Nephron (organoid): ENCODE results near the gene CASP8AP2.
A peak's percentile ranks its signal among the peaks of the same experiment; 100 is the strongest.
"Not testable (repeated sequence)": the region's sequence is repeated elsewhere in the genome, so short reads cannot be mapped to it uniquely, and the experiment has no call there.

Source experiments
- H3K27ac Mint-ChIP-seq, 3 experiments: 2 replicates each; pipeline ENCODE4 v1.8.0; 2020; ENCODE audit warnings: mixed read lengths in 3 of 3, mild to moderate bottlenecking in 2 of 3, moderate library complexity in 1 of 3
- H3K27me3 Mint-ChIP-seq: 2 replicates; pipeline ENCODE4 v1.8.0; 2021; ENCODE audit warnings: low read depth, mild to moderate bottlenecking, moderate library complexity, mixed read lengths
- H3K36me3 Mint-ChIP-seq: 2 replicates; pipeline ENCODE4 v1.8.0; 2020; ENCODE audit warnings: low read depth, mixed read lengths
- H3K4me1 Mint-ChIP-seq: 2 replicates; pipeline ENCODE4 v1.8.0; 2020; ENCODE audit warnings: mixed read lengths
- H3K4me3 Mint-ChIP-seq, 3 experiments: 2 replicates each; pipeline ENCODE4 v1.8.0; 2020; ENCODE audit warnings: mild to moderate bottlenecking in 3 of 3, mixed read lengths in 3 of 3, moderate library complexity in 2 of 3
- H3K9me3 Mint-ChIP-seq: 2 replicates; pipeline ENCODE4 v1.8.0; 2020; ENCODE audit warnings: mixed read lengths
- TF ChIP-seq, protein P1 (sequence below), 3 experiments: fragments of 200-600 bp; sonication (generic); IDR thresholded peaks; one replicate each; pipeline ENCODE4 v1.5.0; 2021; ENCODE audit warnings: antibody characterized with exemption in 3 of 3; ENCODE audit not compliant: unreplicated experiment in 3 of 3

CASP8AP2 gene

DNA sequence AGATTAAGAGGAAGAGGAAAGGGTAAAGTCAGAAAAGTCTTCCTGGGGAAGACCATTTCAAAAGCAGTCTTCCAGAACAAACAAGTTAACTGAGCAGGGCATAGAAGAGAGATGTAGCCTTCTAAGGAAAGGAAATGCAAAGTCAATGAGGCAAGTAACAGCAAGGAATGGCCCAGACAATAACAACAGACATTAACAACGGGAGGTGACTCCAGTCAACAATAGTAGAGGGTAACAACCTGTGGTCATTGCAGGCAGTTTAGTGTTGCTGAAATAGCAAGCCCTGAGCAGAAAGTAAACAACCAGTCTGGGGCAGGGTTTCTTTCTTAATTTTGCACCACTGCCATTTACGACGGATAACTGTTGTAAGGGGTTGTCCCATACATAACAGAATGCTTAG, 12.2 kb upstream of the CASP8AP2 start:
- TF ChIP-seq, protein P1, sequence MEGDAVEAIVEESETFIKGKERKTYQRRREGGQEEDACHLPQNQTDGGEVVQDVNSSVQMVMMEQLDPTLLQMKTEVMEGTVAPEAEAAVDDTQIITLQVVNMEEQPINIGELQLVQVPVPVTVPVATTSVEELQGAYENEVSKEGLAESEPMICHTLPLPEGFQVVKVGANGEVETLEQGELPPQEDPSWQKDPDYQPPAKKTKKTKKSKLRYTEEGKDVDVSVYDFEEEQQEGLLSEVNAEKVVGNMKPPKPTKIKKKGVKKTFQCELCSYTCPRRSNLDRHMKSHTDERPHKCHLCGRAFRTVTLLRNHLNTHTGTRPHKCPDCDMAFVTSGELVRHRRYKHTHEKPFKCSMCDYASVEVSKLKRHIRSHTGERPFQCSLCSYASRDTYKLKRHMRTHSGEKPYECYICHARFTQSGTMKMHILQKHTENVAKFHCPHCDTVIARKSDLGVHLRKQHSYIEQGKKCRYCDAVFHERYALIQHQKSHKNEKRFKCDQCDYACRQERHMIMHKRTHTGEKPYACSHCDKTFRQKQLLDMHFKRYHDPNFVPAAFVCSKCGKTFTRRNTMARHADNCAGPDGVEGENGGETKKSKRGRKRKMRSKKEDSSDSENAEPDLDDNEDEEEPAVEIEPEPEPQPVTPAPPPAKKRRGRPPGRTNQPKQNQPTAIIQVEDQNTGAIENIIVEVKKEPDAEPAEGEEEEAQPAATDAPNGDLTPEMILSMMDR (IDR thresholded peaks at IDR 0.05; ENCODE audit: unreplicated experiment in 3 of 3): no peak
- H3K4me1 Mint-ChIP-seq: peaks cover 33% of the 10 kb centered on the region
- peak overlapping the region; percentile 76 to 88 (median 86) for H3K4me3 Mint-ChIP-seq
- H3K27me3 Mint-ChIP-seq: no peaks in the 10 kb centered on the region
- peak overlapping the region; percentile 15 to 63 (median 47) for H3K27ac Mint-ChIP-seq
- no peaks in the 10 kb centered on the region for H3K9me3 Mint-ChIP-seq
- no peaks in the 10 kb centered on the region for H3K36me3 Mint-ChIP-seq

DNA sequence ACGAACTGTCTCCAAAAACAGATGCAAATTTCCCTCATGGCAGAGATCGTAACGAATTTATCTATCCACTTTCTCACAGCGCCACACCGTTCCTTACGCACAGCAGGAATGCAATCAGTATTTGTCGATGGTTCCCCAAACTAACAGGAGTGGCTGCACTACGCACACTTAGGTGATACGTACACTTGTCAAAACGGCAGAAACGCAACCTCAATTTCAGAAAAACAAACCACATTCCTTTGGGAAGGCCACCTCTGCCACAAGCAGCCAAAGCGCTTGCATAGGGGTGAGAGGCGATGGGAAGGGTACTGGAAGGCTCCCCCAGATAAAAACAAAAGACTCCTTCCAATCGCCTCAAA, 10.7 kb upstream of the CASP8AP2 start:
- Mint-ChIP-seq H3K9me3 (no peaks in the 10 kb centered on the region), H3K27me3 (no peaks in the 10 kb centered on the region), H3K36me3 (no peaks in the 10 kb centered on the region), H3K4me3 (peak overlapping the region; percentile 88 to 92 (median 91)), H3K4me1 (peaks cover 31% of the 10 kb centered on the region), H3K27ac (peak overlapping the region; percentile 70 to 95 (median 95))
- TF ChIP-seq, protein P1 (IDR thresholded peaks at IDR 0.05; ENCODE audit: unreplicated experiment in 3 of 3): no peak

DNA sequence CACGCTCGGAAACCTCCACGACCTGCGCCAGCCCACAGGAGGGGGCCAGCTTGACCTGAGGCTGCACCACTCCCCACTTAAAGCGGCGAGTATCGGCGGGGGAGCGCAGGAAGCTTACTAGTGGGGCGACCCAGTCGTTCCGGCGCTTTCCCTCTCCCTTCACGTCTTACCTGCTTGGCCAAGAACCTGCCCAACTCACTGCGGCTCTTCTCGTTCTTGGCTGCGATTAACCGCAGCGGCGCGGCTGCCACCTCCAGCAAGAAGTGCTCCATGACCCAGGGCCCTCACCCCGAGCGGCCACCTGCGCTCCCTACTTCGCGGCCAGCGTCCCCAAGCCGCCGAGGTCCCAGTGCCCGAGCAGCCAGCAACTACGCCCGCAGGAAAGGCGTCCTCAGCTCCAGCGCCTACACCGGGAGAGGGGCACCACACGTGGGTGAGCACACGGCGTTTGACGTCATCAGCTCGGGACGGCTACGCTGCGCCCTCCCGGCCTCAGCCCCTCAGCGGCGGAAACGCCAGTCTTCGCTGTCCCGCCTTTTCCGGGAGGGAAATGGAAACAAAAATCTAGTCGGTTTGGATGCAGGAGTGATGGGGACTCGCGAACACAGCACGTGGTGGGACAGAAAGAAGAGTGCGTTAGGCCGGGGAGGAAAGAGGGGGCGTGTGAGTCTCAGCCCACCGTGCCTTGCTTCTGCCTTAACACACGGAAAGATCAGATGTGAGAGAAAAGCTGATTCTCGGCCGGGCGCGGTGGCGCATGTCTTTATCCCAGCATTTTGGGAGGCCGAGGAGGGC, 10.1 kb upstream of the CASP8AP2 start, which contains the start of gene MDN1:
TSS of gene MDN1 (minus strand) at position 459 of the 795 bp plus-strand sequence. CDS start at position 272, 187 bp downstream.
- no peaks in the 10 kb centered on the region for H3K27me3 Mint-ChIP-seq
- H3K27ac Mint-ChIP-seq: peak within 1 kb of the TSS; percentile 89 to 95 (median 95)
- H3K4me3 Mint-ChIP-seq: peak within 1 kb of the TSS; percentile 88 to 92 (median 91)
- H3K4me1 Mint-ChIP-seq: peaks cover 27% of the 10 kb centered on the region
- no peaks in the 10 kb centered on the region for H3K9me3 Mint-ChIP-seq
- no peaks in the 10 kb centered on the region for H3K36me3 Mint-ChIP-seq
- TF ChIP-seq, protein P1 (IDR thresholded peaks at IDR 0.05; ENCODE audit: unreplicated experiment in 3 of 3): no peak

DNA sequence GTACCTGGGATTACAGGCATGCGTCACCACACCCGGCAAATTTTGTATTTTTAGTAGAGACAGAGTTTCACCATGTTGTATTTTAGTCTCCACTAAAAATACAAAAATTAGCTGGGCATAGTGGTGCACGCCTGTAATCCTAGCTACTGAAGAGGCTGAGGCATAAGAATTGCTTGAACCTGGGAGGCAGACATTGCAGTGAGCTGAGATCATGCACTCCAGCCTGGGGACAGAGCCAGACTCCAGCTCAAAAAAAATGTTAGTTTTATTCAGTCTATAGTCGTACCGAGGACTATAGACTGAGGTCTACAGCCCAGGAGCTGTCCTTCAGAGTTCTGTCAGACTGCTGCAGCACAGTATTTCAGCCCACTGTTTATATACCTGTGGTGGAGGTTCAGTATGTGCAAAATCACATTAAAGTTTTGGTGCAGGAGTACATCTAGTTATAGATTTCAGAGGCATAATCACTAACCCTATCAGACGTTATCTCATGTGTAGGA, 3.6 kb upstream of the CASP8AP2 start:
- peak overlapping the region in 2 of 3 experiments; percentile 40 to 85 for H3K27ac Mint-ChIP-seq
- peak overlapping the region in 1 of 3 experiments; percentile 54 for H3K4me3 Mint-ChIP-seq
- H3K9me3 Mint-ChIP-seq: no peaks in the 10 kb centered on the region
- no peaks in the 10 kb centered on the region for H3K27me3 Mint-ChIP-seq
- TF ChIP-seq, protein P1 (IDR thresholded peaks at IDR 0.05; ENCODE audit: unreplicated experiment in 3 of 3): no peak
- peaks cover 9% of the 10 kb centered on the region for H3K4me1 Mint-ChIP-seq
- H3K36me3 Mint-ChIP-seq: no peaks in the 10 kb centered on the region

DNA sequence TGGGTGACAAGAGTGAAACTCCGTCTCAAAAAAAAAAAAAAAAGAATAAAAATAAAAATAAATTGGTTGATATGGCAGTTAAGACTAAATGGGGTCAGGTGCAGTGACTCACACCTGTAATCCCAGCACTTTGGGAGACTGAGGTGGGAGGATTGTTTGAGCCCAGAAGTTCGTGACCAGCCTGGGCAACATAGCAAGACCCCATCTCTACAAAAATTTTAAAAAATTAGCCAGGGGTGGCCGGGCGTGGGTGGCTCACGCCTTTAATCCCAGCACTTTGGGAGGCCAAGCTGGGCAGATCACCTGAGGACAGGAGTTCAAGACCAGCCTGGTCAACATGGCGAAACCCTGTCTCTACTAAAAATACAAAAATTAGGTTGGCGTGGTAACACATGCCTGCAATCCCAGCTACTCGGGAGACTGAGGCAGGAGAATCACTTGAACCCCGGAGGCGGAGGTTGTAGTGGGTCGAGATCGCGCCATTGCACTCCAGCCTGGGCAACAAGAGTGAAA, 1.1 kb upstream of the CASP8AP2 start:
- H3K4me1 Mint-ChIP-seq: not testable (repeated sequence)

DNA sequence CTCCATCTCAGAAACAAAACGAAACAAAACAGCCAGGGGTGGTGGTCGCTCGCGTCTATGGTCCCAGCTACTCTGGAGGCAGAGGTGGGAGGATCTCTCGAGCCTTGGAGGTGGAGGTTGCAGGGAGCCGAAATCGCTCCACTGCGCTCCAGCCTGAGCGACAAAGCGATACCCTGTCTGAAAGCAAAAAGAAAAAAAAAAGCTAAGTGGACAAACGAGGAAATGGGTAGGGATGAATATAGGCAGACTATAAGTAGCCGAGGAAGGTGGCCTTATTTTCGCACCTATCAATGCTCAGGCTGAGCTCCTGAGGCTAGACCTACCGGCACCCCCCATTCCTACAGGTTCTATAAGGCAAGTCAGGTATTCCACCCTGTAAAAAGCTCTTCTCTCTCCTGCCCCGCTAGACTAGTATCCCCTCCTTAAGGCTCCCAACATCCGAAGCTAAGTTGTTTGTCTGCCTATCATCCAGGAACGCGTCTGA, 650 bp upstream of the CASP8AP2 start:
- H3K9me3 Mint-ChIP-seq: no peaks in the 10 kb centered on the region
- TF ChIP-seq, protein P1 (IDR thresholded peaks at IDR 0.05; ENCODE audit: unreplicated experiment in 3 of 3): no peak

More for the DNA sequence above, 1.1 kb upstream of the CASP8AP2 start:
- H3K9me3 Mint-ChIP-seq, H3K27me3 Mint-ChIP-seq: not testable (repeated sequence)
- Mint-ChIP-seq H3K4me3 (peak overlapping the region; percentile 95 to 99 (median 98)), H3K27ac (peak overlapping the region; percentile 23 to 94 (median 92)), H3K36me3 (peaks cover 15% of the 10 kb centered on the region)

More for the DNA sequence above, 650 bp upstream of the CASP8AP2 start:
- peak overlapping the region; percentile 23 to 94 (median 92) for H3K27ac Mint-ChIP-seq
- H3K27me3 Mint-ChIP-seq: no peaks in the 10 kb centered on the region
- H3K4me1 Mint-ChIP-seq: peaks cover 9% of the 10 kb centered on the region
- H3K36me3 Mint-ChIP-seq: peaks cover 18% of the 10 kb centered on the region
- peak overlapping the region; percentile 95 to 99 (median 98) for H3K4me3 Mint-ChIP-seq
